ENCODE data around the gene BANF2.

DNA sequence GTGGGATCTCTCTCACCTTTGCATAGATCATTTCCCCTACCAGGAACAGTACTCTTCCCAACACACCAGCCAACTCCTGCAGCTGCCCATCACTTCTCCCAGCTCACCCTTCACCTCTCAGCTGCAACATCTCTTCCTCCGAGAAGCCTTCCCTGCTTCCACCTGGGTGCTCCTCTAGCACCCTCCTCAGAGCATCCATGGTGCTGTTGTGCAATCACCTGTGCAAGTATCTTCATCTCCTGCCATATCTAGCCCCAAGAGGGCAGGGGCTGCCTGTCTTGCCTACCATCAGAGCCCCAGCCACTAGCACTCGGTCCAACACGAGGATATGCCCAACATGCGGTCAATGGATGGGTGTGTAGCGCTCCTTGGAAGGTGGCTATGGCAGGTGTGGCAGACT, 75.8 kb downstream of the BANF2 start:
- TF ChIP-seq SMC3 (IDR thresholded peaks at IDR 0.05; ENCODE audit: low read depth, low read length) (no peak), RFX5 (IDR thresholded peaks at IDR 0.05; ENCODE audit: low read depth, low read length) (no peak), RAD21 (IDR thresholded peaks at IDR 0.05; ENCODE audit: low read length) (no peak), USF2 (IDR thresholded peaks at IDR 0.05; ENCODE audit: low read depth, low read length) (no peak), POLR2A (IDR thresholded peaks at IDR 0.05; ENCODE audit: low read depth, low read length) (no peak), CEBPB (IDR thresholded peaks at IDR 0.05; ENCODE audit: low read depth, low read length) (peak; percentile 52)
- TF ChIP-seq, protein P1, sequence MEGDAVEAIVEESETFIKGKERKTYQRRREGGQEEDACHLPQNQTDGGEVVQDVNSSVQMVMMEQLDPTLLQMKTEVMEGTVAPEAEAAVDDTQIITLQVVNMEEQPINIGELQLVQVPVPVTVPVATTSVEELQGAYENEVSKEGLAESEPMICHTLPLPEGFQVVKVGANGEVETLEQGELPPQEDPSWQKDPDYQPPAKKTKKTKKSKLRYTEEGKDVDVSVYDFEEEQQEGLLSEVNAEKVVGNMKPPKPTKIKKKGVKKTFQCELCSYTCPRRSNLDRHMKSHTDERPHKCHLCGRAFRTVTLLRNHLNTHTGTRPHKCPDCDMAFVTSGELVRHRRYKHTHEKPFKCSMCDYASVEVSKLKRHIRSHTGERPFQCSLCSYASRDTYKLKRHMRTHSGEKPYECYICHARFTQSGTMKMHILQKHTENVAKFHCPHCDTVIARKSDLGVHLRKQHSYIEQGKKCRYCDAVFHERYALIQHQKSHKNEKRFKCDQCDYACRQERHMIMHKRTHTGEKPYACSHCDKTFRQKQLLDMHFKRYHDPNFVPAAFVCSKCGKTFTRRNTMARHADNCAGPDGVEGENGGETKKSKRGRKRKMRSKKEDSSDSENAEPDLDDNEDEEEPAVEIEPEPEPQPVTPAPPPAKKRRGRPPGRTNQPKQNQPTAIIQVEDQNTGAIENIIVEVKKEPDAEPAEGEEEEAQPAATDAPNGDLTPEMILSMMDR (conservative IDR thresholded peaks at IDR 0.05; ENCODE audit: low read depth, low read length): no peak
- TF ChIP-seq, protein P2, sequence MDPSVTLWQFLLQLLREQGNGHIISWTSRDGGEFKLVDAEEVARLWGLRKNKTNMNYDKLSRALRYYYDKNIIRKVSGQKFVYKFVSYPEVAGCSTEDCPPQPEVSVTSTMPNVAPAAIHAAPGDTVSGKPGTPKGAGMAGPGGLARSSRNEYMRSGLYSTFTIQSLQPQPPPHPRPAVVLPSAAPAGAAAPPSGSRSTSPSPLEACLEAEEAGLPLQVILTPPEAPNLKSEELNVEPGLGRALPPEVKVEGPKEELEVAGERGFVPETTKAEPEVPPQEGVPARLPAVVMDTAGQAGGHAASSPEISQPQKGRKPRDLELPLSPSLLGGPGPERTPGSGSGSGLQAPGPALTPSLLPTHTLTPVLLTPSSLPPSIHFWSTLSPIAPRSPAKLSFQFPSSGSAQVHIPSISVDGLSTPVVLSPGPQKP (IDR thresholded peaks at IDR 0.05; ENCODE audit: borderline replicate concordance, low read depth, low read length): no peak

Measured in IMR-90 (cell line).